GM19351 (cell line): ENCODE measurements around the gene NAA38.

Source experiments
- ATAC-seq: cut with Tn5 transposase; IDR thresholded peaks from one replicate; pipeline ENCODE4 v1.9.1; 2021; ENCODE audit warnings: mild to moderate bottlenecking, moderate library complexity; ENCODE audit not compliant: unreplicated experiment

The NAA38 gene

GRCh38 chr17:7856811-7857712 is at the start of gene NAA38:
Gene NAA38, minus strand, starts transcription at chr17:7857559. Its CDS starts 96 bp downstream, at chr17:7857463.
- ATAC-seq: peak; percentile 72

- no peak for ATAC-seq
These were observed 46.1 kb upstream of the NAA38 start for GRCh38 chr17:7903154-7904103.

GRCh38 chr17:7897773-7898172 is 40.4 kb upstream of the NAA38 start:
- ATAC-seq: no peak

- ATAC-seq: no peak
These were observed 39.7 kb upstream of the NAA38 start for GRCh38 chr17:7897090-7897489.

GRCh38 chr17:7894866-7895265 is 37.5 kb upstream of the NAA38 start:
- ATAC-seq: no peak

GRCh38 chr17:7894226-7894625 is 36.9 kb upstream of the NAA38 start:
- ATAC-seq: no peak

GRCh38 chr17:7893187-7893880 is 36.0 kb upstream of the NAA38 start:
- no peak for ATAC-seq

- ATAC-seq: no peak
These were observed 32.0 kb upstream of the NAA38 start for GRCh38 chr17:7889166-7889955.

GRCh38 chr17:7888184-7888920 is 31.0 kb upstream of the NAA38 start, which contains the start of gene CHD3:
Gene CHD3, plus strand, starts transcription at chr17:7888789. Its CDS starts 212 bp downstream, at chr17:7889001.
- no peak for ATAC-seq

GRCh38 chr17:7887482-7888183 is 30.3 kb upstream of the NAA38 start:
- peak; percentile 45 for ATAC-seq

GRCh38 chr17:7887038-7887481 is 29.7 kb upstream of the NAA38 start:
- no peak for ATAC-seq

GRCh38 chr17:7886227-7887037 is 29.1 kb upstream of the NAA38 start:
- no peak for ATAC-seq

GRCh38 chr17:7885367-7886226 is 28.2 kb upstream of the NAA38 start:
- ATAC-seq: no peak

GRCh38 chr17:7884581-7885366 is 27.4 kb upstream of the NAA38 start:
- no peak for ATAC-seq

GRCh38 chr17:7883781-7884386 is 26.5 kb upstream of the NAA38 start:
- no peak for ATAC-seq

- no peak for ATAC-seq
These were observed 25.3 kb upstream of the NAA38 start for GRCh38 chr17:7882629-7883028.
